GM12892 (cell line): Measurements from ENCODE around the gene SYT12.

Experiments used
- POLR2A ChIP-seq: IDR thresholded peaks from 2 replicates; pipeline ENCODE4 v1.6.1; 2011; ENCODE audit warnings: low read depth, low read length, control low read depth
- POLR2AphosphoS5 ChIP-seq: IDR thresholded peaks from 2 replicates; pipeline ENCODE4 v1.6.1; 2011; ENCODE audit warnings: low read depth, low read length, control low read depth

DNA sequence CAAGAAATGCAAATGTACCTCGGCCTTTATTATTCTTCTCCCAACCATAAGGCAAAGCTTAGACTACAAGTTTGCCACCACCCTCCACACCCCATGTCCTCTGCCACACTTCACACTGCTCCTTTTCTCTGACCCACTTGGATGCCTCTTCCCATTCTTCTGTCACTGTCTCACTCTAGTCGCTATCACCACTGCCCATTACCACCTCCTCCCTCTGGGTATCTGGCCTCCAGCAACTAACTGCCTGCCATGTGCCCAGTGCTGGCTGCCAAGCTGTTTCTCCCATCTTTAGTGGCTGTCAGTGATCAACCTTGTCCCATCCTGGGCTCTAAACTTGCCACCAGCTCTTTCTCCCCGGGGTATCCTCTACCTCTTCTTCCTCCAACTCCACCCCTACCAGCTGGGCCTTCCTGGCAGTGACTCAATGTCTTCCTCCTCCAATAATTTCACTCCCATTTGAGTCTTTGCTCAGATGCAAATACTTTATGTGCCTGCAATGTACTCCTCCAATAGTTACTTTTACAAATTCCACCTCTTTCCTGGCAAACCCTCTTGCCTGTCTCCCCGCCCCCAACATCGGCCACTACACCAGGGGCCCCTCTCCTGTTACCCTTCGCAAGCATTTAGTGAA is 76.0 kb downstream of the SYT12 start:
- TF ChIP-seq POLR2AphosphoS5 (no peak), POLR2A (no peak)
